ENCODE measurements around the gene CYP19A1. TPM values are rescaled to one million over a fixed set of nuclear protein-coding genes. Genes with fewer than 3 reads are reported as not detected.

CYP19A1 gene
- total and polyA plus RNA-seq, 2 of the 8 experiments (the other 6 are each of a cell fraction or from before 2014, with no cell fraction given): not detected

DNA sequence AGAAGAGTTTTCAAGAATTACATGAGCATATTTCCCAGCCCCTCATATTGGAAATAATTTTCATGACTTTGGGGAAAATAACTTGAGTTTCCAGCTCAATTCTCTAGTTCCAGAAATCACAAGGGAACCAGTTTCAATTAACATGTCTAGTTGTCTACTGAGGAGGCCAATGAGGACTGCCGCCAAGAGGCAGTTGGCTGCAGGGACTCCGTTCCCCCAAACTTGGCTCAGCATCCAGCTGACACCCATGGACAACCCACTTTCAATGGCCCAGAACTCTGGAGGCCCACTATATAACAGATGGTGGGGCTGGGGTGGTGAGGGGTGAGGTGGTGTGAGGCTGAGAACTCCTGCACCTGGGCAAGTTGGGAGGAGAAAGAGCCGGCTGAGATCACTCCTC lies 157.2 kb downstream of the CYP19A1 start (continued):
- no peak for TF ChIP-seq CBX8 (IDR thresholded peaks at IDR 0.05; ENCODE audit: borderline replicate concordance, low read depth, low read length)
- TF ChIP-seq, protein P1, sequence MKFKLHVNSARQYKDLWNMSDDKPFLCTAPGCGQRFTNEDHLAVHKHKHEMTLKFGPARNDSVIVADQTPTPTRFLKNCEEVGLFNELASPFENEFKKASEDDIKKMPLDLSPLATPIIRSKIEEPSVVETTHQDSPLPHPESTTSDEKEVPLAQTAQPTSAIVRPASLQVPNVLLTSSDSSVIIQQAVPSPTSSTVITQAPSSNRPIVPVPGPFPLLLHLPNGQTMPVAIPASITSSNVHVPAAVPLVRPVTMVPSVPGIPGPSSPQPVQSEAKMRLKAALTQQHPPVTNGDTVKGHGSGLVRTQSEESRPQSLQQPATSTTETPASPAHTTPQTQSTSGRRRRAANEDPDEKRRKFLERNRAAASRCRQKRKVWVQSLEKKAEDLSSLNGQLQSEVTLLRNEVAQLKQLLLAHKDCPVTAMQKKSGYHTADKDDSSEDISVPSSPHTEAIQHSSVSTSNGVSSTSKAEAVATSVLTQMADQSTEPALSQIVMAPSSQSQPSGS (IDR thresholded peaks at IDR 0.05; ENCODE audit: low read length): no peak
- TF ChIP-seq CTBP2 (IDR thresholded peaks at IDR 0.05; ENCODE audit: borderline replicate concordance, insufficient read depth, insufficient read length, low read length): no peak
- no peak for TF ChIP-seq SIX5 (IDR thresholded peaks at IDR 0.05; ENCODE audit: low read depth, low read length)
- no peak for TF ChIP-seq FOSL1 (IDR thresholded peaks at IDR 0.05; ENCODE audit: insufficient read depth, low read depth, low read length)
- TF ChIP-seq MAX (IDR thresholded peaks at IDR 0.05): no peak
- no peak for TF ChIP-seq BCL11A (IDR thresholded peaks at IDR 0.05; ENCODE audit: low read depth in 2 of 2, low read length in 2 of 2)
- TF ChIP-seq EGR1 (IDR thresholded peaks at IDR 0.05; ENCODE audit: borderline replicate concordance, low read depth, low read length): no peak
